Activated T-cell treated with anti-CD3 and anti-CD28 coated beads, Interleukin-2, amount 50 U/mL, for 4 hours (primary cell): ENCODE results near the gene IL1RL1. TPM values are rescaled to one million over a fixed set of nuclear protein-coding genes. Genes with fewer than 3 reads are reported as not detected.

ENCODE experiments used
- ATAC-seq, 2 donors: fragments of 200-7000 bp; cut with Tn5 transposase; one replicate each; pipeline ENCODE4 v1.10.0; 2021
- DNase-seq: peaks from one replicate; pipeline ENCODE4 v3.0.0-alpha.2; 2020
- H3K27me3 Mint-ChIP-seq: one replicate; pipeline ENCODE4 v1.8.0; 2021; ENCODE audit warnings: low read depth, mixed read lengths
- H3K36me3 Mint-ChIP-seq: one replicate; pipeline ENCODE4 v1.8.0; 2022; ENCODE audit warnings: mixed read lengths; ENCODE audit not compliant: insufficient read depth
- H3K4me1 Mint-ChIP-seq: one replicate; pipeline ENCODE4 v1.8.0; 2021; ENCODE audit warnings: low read depth, mixed read lengths
- H3K4me3 Mint-ChIP-seq: one replicate; pipeline ENCODE4 v1.8.0; 2021; ENCODE audit warnings: mild to moderate bottlenecking, moderate library complexity, mixed read lengths
- H3K9me3 Mint-ChIP-seq: one replicate; pipeline ENCODE4 v1.8.0; 2021; ENCODE audit warnings: mixed read lengths
- total RNA-seq, 3 donors: library from RNA; stranded (reverse); gene quantifications; one replicate each; pipeline ENCODE4 v1.2.1, GENCODE V29; 2021

Gene IL1RL1
- total RNA-seq, 3 donors from 2014 or later = 0.26 to 0.58 (median 0.38) TPM

DNA sequence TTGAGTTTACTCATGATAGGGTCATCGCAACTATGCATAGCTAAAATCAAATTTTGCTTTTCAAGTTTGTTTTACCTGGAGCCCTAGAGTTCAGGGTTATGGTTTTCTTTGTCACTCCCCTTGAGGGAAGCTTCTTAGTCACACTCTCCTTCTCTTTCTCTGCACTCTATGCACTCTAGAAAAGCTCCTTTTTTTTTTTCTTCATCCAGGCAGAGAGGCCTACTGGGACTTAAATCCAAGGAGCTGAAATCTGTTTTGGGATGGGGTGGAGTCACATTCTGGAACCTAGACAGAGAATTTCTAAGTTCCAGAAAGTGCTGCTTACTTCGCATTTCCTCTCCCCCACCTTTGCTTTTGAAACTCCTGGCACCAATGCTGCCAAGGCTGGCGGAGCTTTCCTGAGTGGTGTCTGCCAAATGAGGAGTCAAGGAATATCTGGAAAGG, 25.2 kb downstream of the IL1RL1 start:
- ATAC-seq = peak in 1 of 2 donors; percentile 58
- no peaks in the 10 kb centered on the region for H3K9me3 Mint-ChIP-seq
- no peaks in the 10 kb centered on the region for H3K36me3 Mint-ChIP-seq
- DNase-seq = no peak
- H3K4me1 Mint-ChIP-seq = peaks cover 7% of the 10 kb centered on the region
- H3K4me3 Mint-ChIP-seq = no peak overlapping the region
- H3K27me3 Mint-ChIP-seq = no peaks in the 10 kb centered on the region

DNA sequence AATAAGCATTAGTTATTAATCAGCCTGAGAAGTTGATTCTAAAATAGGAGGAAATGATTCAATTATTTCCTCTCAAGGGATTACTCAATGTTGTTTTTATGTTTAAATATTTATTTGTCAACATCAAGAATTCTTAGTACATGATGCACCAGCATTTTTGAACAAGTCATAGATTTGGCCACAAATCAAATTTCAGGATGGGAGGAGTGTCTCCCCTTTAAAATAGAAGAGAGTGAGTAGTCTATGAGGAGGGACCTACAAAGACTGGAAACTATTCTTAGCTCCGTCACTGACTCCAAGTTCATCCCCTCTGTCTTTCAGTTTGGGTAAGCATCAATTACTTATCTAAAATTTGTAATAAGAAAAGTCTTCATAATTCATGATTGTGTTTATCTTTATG, 25.6 kb downstream of the IL1RL1 start:
- Mint-ChIP-seq H3K4me1 (peaks cover 7% of the 10 kb centered on the region), H3K27me3 (no peaks in the 10 kb centered on the region), H3K36me3 (no peaks in the 10 kb centered on the region), H3K4me3 (no peak overlapping the region), H3K9me3 (no peaks in the 10 kb centered on the region)
- DNase-seq (no peak), ATAC-seq (no peak)

DNA sequence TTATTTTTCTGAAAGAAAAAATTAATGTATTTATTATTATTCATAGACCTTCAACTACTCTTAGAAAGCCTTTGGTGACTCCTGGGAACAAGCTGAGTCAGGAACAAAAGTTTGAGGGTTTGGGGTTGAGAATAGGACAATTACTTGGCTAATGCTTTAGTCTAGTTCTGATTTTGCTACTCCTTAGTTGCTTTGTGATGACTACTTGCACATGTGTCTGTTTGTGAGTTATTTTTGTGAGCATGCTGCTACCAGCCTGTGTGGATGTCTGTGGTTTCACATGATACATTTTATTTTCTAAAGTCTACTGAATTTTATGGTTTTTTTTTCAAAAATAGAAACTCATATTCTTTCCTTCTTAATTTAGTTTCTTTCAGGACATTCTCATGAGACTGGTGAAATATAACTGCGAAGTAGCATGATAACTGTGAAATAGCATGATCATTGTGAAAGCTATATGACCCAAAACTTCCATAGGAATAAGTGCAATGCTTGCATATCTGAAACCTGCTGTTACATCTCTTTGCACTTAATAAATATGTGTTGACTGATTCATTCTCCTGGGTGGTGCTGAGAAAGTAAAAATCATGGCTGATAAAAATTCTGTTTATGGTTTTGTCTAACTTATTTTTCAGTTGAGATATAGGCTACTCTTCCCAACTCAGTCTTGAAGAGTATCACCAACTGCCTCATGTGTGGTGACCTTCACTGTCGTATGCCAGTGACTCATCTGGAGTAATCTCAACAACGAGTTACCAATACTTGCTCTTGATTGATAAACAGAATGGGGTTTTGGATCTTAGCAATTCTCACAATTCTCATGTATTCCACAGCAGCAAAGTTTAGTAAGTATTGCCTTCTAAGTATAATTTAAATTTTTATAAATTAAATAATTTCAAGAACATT, 26.4 kb downstream of the IL1RL1 start:
- Mint-ChIP-seq H3K9me3 (no peaks in the 10 kb centered on the region), H3K4me3 (no peak overlapping the region), H3K36me3 (no peaks in the 10 kb centered on the region), H3K4me1 (peaks cover 7% of the 10 kb centered on the region), H3K27me3 (no peaks in the 10 kb centered on the region)
- no peak for DNase-seq
- peak; percentile 43 to 89 for ATAC-seq

DNA sequence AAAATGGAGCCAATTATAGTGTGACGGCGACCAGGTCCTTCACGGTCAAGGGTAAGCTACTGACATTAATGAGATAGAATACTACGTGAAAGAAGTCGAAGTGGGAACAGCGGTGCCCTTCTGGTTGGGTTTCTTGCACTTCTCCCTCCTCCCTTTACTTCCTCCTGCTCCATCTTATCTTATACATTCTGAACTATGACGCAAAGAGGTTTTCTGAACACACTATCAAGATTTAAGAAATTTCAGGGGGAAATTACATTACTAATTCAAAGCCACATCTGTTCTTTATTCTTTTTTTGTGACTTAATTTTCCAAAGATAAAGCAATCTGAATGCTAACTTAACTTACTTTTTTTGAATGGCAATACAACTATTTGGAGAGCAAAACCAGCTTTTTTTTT, 29.4 kb downstream of the IL1RL1 start:
- Mint-ChIP-seq H3K4me3 (no peak overlapping the region), H3K4me1 (peaks cover 7% of the 10 kb centered on the region), H3K9me3 (no peaks in the 10 kb centered on the region), H3K36me3 (no peaks in the 10 kb centered on the region), H3K27me3 (no peaks in the 10 kb centered on the region)
- no peak for DNase-seq
- ATAC-seq = no peak

- no peaks in the 10 kb centered on the region for H3K27me3 Mint-ChIP-seq
- peaks cover 2% of the 10 kb centered on the region for H3K4me1 Mint-ChIP-seq
- H3K36me3 Mint-ChIP-seq = no peaks in the 10 kb centered on the region
- no peaks in the 10 kb centered on the region for H3K9me3 Mint-ChIP-seq
- DNase-seq = no peak
- H3K4me3 Mint-ChIP-seq = no peak overlapping the region
- ATAC-seq = no peak
Observed at GRCh38 chr2:102342888-102343287, 31.5 kb downstream of the IL1RL1 start.

- no peak overlapping the region for H3K4me3 Mint-ChIP-seq
- ATAC-seq (no peak), DNase-seq (no peak)
- H3K4me1 Mint-ChIP-seq = no peaks in the 10 kb centered on the region
- H3K27me3 Mint-ChIP-seq = no peaks in the 10 kb centered on the region
- no peaks in the 10 kb centered on the region for H3K9me3 Mint-ChIP-seq
- no peaks in the 10 kb centered on the region for H3K36me3 Mint-ChIP-seq
Observed at GRCh38 chr2:102344397-102344796, 33.0 kb downstream of the IL1RL1 start.

- ATAC-seq = no peak
- Mint-ChIP-seq H3K36me3 (no peaks in the 10 kb centered on the region), H3K9me3 (no peaks in the 10 kb centered on the region), H3K27me3 (no peaks in the 10 kb centered on the region), H3K4me3 (no peak overlapping the region), H3K4me1 (no peaks in the 10 kb centered on the region)
- no peak for DNase-seq
Observed at GRCh38 chr2:102345329-102345920, 34.1 kb downstream of the IL1RL1 start.

DNA sequence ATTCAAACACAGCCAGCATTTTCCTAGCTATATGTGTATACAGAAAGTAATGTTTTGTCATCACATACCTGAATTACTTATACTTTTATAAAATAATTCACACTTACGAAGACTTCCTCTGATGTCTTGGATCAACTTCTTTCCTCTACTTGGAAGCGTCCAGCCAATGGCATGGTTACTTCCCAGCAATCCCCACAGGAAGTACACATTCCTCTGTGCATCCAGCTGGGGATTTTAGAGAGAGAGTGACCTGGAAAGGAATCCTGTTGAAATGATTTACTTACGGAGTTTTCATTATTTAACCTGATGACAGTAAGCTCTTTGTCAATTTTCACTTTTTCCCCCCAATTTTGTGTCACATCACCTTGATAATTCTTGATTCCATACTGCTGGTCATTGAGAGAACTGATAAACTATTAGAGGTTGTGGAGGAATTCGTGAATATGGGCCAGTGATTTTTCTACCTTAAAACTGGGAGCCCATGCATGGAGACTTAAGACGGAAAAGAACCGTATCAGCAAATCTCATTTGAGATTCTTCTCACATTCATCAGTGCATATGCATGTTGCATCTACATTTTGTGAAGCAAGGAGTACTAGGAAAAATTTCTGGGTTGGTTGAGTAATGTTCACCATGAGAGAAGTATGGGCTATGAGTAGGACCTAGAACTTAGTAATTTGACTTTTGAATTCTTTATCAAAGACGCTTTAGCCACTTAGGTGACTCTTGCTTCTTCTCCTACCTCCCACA, 35.2 kb downstream of the IL1RL1 start:
- ATAC-seq (no peak), DNase-seq (no peak)
- Mint-ChIP-seq H3K36me3 (no peaks in the 10 kb centered on the region), H3K27me3 (no peaks in the 10 kb centered on the region), H3K9me3 (no peaks in the 10 kb centered on the region), H3K4me3 (no peak overlapping the region), H3K4me1 (no peaks in the 10 kb centered on the region)

GRCh38 chr2:102350137-102350793, 38.9 kb downstream of the IL1RL1 start:
- H3K36me3 Mint-ChIP-seq = no peaks in the 10 kb centered on the region
- H3K4me3 Mint-ChIP-seq = no peak overlapping the region
- ATAC-seq (peak in 1 of 2 donors; percentile 18), DNase-seq (no peak)
- H3K4me1 Mint-ChIP-seq = peaks cover 3% of the 10 kb centered on the region
- no peaks in the 10 kb centered on the region for H3K27me3 Mint-ChIP-seq
- H3K9me3 Mint-ChIP-seq = no peaks in the 10 kb centered on the region

- DNase-seq (peak; percentile 68), ATAC-seq (peak; percentile 89 to 92)
- no peaks in the 10 kb centered on the region for H3K27me3 Mint-ChIP-seq
- H3K36me3 Mint-ChIP-seq = no peaks in the 10 kb centered on the region
- H3K9me3 Mint-ChIP-seq = no peaks in the 10 kb centered on the region
- peak within 1 kb of the TSS; percentile 98 for H3K4me3 Mint-ChIP-seq
- peaks cover 41% of the 10 kb centered on the region for H3K4me1 Mint-ChIP-seq
Observed at GRCh38 chr2:102355526-102356380, 44.4 kb downstream of the IL1RL1 start, which contains the start of gene IL18R1. Gene IL18R1 (plus strand): TSS chr2:102355796. CDS start chr2:102362661, 6,865 bp downstream.

GRCh38 chr2:102356381-102356712, 45.0 kb downstream of the IL1RL1 start:
- H3K4me1 Mint-ChIP-seq = peaks cover 46% of the 10 kb centered on the region
- peaks cover 2% of the 10 kb centered on the region for H3K36me3 Mint-ChIP-seq
- H3K4me3 Mint-ChIP-seq = peak overlapping the region; percentile 98
- no peak for DNase-seq
- H3K27me3 Mint-ChIP-seq = no peaks in the 10 kb centered on the region
- no peaks in the 10 kb centered on the region for H3K9me3 Mint-ChIP-seq
- peak; percentile 13 to 23 for ATAC-seq

DNA sequence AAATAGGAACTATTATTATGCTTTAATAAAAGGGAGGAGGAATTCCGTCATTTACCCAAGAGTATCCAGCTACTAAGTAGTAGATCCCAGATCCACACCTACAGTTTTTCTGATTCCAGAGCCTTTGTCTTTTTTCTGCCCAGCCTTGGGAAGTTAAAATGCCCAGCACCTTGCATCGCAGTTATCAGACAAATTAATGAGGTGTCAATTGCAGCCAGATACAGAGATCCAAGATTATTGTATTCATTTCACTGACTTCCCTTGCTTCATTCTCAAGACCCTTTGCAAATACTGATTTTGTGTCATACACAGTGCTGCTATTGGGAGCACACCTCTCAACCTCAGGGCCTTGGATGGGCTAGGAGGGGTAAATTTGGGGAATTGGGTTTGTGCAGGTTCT, 45.4 kb downstream of the IL1RL1 start:
- H3K36me3 Mint-ChIP-seq = peaks cover 3% of the 10 kb centered on the region
- no peak for ATAC-seq
- no peaks in the 10 kb centered on the region for H3K9me3 Mint-ChIP-seq
- no peaks in the 10 kb centered on the region for H3K27me3 Mint-ChIP-seq
- peak overlapping the region; percentile 98 for H3K4me3 Mint-ChIP-seq
- peaks cover 50% of the 10 kb centered on the region for H3K4me1 Mint-ChIP-seq
- DNase-seq = no peak

GRCh38 chr2:102357937-102358336, 46.6 kb downstream of the IL1RL1 start:
- DNase-seq = no peak
- Mint-ChIP-seq H3K9me3 (peaks cover 3% of the 10 kb centered on the region), H3K27me3 (no peaks in the 10 kb centered on the region), H3K36me3 (peaks cover 11% of the 10 kb centered on the region), H3K4me3 (peak overlapping the region; percentile 98), H3K4me1 (peaks cover 56% of the 10 kb centered on the region)
- no peak for ATAC-seq
